H9 (cell line): ENCODE measurements around the gene BARHL2. TPM values are rescaled to one million over a fixed set of nuclear protein-coding genes. Genes with fewer than 3 reads are reported as not detected.

Experiments used
- DNase-seq: peaks from one replicate; pipeline ENCODE4 v3.0.0-alpha.2; 2017
- H2AFZ ChIP-seq: one replicate; pipeline ENCODE4 v1.6.1; 2013; ENCODE audit warnings: mild to moderate bottlenecking, low read length, control low read depth, moderate library complexity
- H2AK5ac ChIP-seq: 2 replicates; pipeline ENCODE4 v1.6.1; 2013; ENCODE audit warnings: low read length, control low read depth, mixed read lengths; ENCODE audit not compliant: insufficient read length
- H2BK120ac ChIP-seq: one replicate; pipeline ENCODE4 v1.6.1; 2013; ENCODE audit warnings: low read depth, mild to moderate bottlenecking, low read length, control low read depth, inconsistent platforms; ENCODE audit not compliant: poor library complexity, severe bottlenecking
- H2BK12ac ChIP-seq: 2 replicates; pipeline ENCODE4 v1.6.1; 2013; ENCODE audit warnings: low read length, control low read depth, mixed read lengths, low read depth; ENCODE audit not compliant: insufficient read length
- H2BK15ac ChIP-seq: 2 replicates; pipeline ENCODE4 v1.6.1; 2013; ENCODE audit warnings: low read depth, low read length, control low read depth
- H2BK20ac ChIP-seq: one replicate; pipeline ENCODE4 v1.6.1; 2013; ENCODE audit warnings: low read depth, mild to moderate bottlenecking, low read length, control low read depth, inconsistent platforms; ENCODE audit not compliant: poor library complexity, severe bottlenecking
- H2BK5ac ChIP-seq: 2 replicates; pipeline ENCODE4 v1.6.1; 2013; ENCODE audit warnings: low read length, control low read depth, mixed read lengths; ENCODE audit not compliant: insufficient read length
- H3K14ac ChIP-seq: 2 replicates; pipeline ENCODE4 v1.6.1; 2013; ENCODE audit warnings: low read length, control low read depth; ENCODE audit not compliant: insufficient read depth
- H3K18ac ChIP-seq: 2 replicates; pipeline ENCODE4 v1.6.1; 2013; ENCODE audit warnings: low read depth, mild to moderate bottlenecking, mixed read lengths, low read length, control low read depth; ENCODE audit not compliant: insufficient read length
- H3K23ac ChIP-seq: 2 replicates; pipeline ENCODE4 v1.6.1; 2013; ENCODE audit warnings: low read length, control low read depth, mixed read lengths, low read depth; ENCODE audit not compliant: insufficient read length
- H3K23me2 ChIP-seq: 2 replicates; pipeline ENCODE4 v1.6.1; 2013; ENCODE audit warnings: low read depth, mild to moderate bottlenecking, mixed read lengths, low read length, control low read depth; ENCODE audit not compliant: insufficient read length, poor library complexity, severe bottlenecking
- H3K27ac ChIP-seq: 2 replicates; pipeline ENCODE4 v1.5.1; 2013; ENCODE audit warnings: low read length, control low read depth, mixed read lengths, low read depth; ENCODE audit not compliant: insufficient read length
- H3K27me3 ChIP-seq: 2 replicates; pipeline ENCODE4 v1.6.1; 2013; ENCODE audit warnings: low read length, control low read depth, inconsistent platforms; ENCODE audit not compliant: insufficient read depth
- H3K4ac ChIP-seq: 2 replicates; pipeline ENCODE4 v1.6.1; 2013; ENCODE audit warnings: low read depth, mild to moderate bottlenecking, control low read depth, inconsistent platforms, low read length, moderate library complexity
- H3K4me1 ChIP-seq: 2 replicates; pipeline ENCODE4 v1.6.1; 2013; ENCODE audit warnings: low read length, control low read depth, inconsistent platforms; ENCODE audit not compliant: insufficient read depth
- H3K4me2 ChIP-seq: 2 replicates; pipeline ENCODE4 v1.6.1; 2013; ENCODE audit warnings: low read length, control low read depth, mixed read lengths; ENCODE audit not compliant: insufficient read length, insufficient read depth
- H3K56ac ChIP-seq: 2 replicates; pipeline ENCODE4 v1.6.1; 2013; ENCODE audit warnings: low read depth, mild to moderate bottlenecking, mixed read lengths, low read length, control low read depth; ENCODE audit not compliant: insufficient read length
- H3K79me1 ChIP-seq: 2 replicates; pipeline ENCODE4 v1.6.1; 2013; ENCODE audit warnings: low read depth, mild to moderate bottlenecking, moderate library complexity, low read length, control low read depth, inconsistent platforms; ENCODE audit not compliant: insufficient read depth, poor library complexity, severe bottlenecking
- H3K79me2 ChIP-seq: 2 replicates; pipeline ENCODE4 v1.6.1; 2013; ENCODE audit warnings: low read length, control low read depth, inconsistent platforms; ENCODE audit not compliant: insufficient read depth
- H3K9ac ChIP-seq: 2 replicates; pipeline ENCODE4 v1.6.1; 2013; ENCODE audit warnings: low read length, control low read depth, mixed read lengths; ENCODE audit not compliant: insufficient read length; ENCODE audit errors: extremely low read depth
- H3K9me3 ChIP-seq: one replicate; pipeline ENCODE4 v1.6.1; 2013; ENCODE audit warnings: low read depth, low read length, inconsistent platforms; ENCODE audit not compliant: control insufficient read depth
- H3T11ph ChIP-seq: one replicate; pipeline ENCODE4 v1.6.1; 2013; ENCODE audit warnings: mild to moderate bottlenecking, low read length, control low read depth, inconsistent platforms
- H4K20me1 ChIP-seq: one replicate; pipeline ENCODE4 v1.6.1; 2013; ENCODE audit not compliant: control insufficient read depth, insufficient read length, insufficient read depth
- H4K5ac ChIP-seq: 2 replicates; pipeline ENCODE4 v1.6.1; 2013; ENCODE audit warnings: low read depth, mild to moderate bottlenecking, mixed read lengths, low read length, control low read depth; ENCODE audit not compliant: insufficient read length
- H4K8ac ChIP-seq: replicated peaks from 2 replicates; pipeline ENCODE4 v1.6.1; 2013; ENCODE audit warnings: low read length, control low read depth, mixed read lengths, low read depth; ENCODE audit not compliant: insufficient read length
- H4K91ac ChIP-seq: 2 replicates; pipeline ENCODE4 v1.6.1; 2013; ENCODE audit warnings: low read depth, mild to moderate bottlenecking, moderate library complexity, mixed read lengths, low read length, control low read depth; ENCODE audit not compliant: insufficient read length
- H3K27ac Mint-ChIP-seq, 3 experiments: 2 replicates in 2 of 3; 3 replicates in 1 of 3; pipeline ENCODE4 v1.8.0; 2020 to 2021; ENCODE audit warnings: mixed read lengths in 3 of 3, mild to moderate bottlenecking in 1 of 3, moderate library complexity in 1 of 3
- H3K27me3 Mint-ChIP-seq: 2 replicates; pipeline ENCODE4 v1.8.0; 2021; ENCODE audit warnings: low read depth, mild to moderate bottlenecking, moderate library complexity, mixed read lengths
- H3K36me3 Mint-ChIP-seq, 3 experiments: 2 replicates in 2 of 3; 3 replicates in 1 of 3; pipeline ENCODE4 v1.8.0; 2020 to 2021; ENCODE audit warnings: low read depth in 3 of 3, mixed read lengths in 3 of 3; ENCODE audit not compliant: insufficient read depth in 1 of 3
- H3K4me1 Mint-ChIP-seq, 2 experiments: 2 replicates each; pipeline ENCODE4 v1.8.0; 2020; ENCODE audit warnings: mixed read lengths in 2 of 2
- H3K4me3 Mint-ChIP-seq, 2 experiments: 2 replicates in 1 of 2; 3 replicates in 1 of 2; pipeline ENCODE4 v1.8.0; 2020 to 2021; ENCODE audit warnings: mild to moderate bottlenecking in 2 of 2, mixed read lengths in 2 of 2, moderate library complexity in 1 of 2
- H3K9me3 Mint-ChIP-seq, 2 experiments: 2 replicates in 1 of 2; 3 replicates in 1 of 2; pipeline ENCODE4 v1.8.0; 2020; ENCODE audit warnings: mild to moderate bottlenecking in 2 of 2, mixed read lengths in 2 of 2, moderate library complexity in 1 of 2
- WGBS: extraction: QIAGEN DNeasy Blood & Tissue Kit; methylation state at CpG from one replicate; pipeline ENCODE4 v1.1.7; 2013; ENCODE audit warnings: missing lambda C conversion rate, low lambda C conversion rate, mixed read lengths; ENCODE audit not compliant: insufficient read length; ENCODE audit errors: extremely low coverage; 5-methylcytosine and 5-hydroxymethylcytosine counted together
- total RNA-seq: library from RNA; stranded (reverse); gene quantifications from 2 replicates; pipeline ENCODE4 v1.2.1, GENCODE V29; 2021
- TF ChIP-seq, protein P1 (sequence below): fragments of 200-600 bp; sonication (generic); conservative IDR thresholded peaks from 3 replicates; pipeline ENCODE4 v1.8.0; 2021; ENCODE audit warnings: antibody characterized with exemption, mild to moderate bottlenecking

Gene BARHL2
- total RNA-seq, 1 experiment from 2014 or later: not detected

GRCh38 chr1:90708236-90708786 lies 8.8 kb downstream of the BARHL2 start:
- H3K79me1 ChIP-seq: no peaks in the 10 kb centered on the region
- H3K4me3 Mint-ChIP-seq: peak overlapping the region in 1 of 2 experiments; percentile 36; a peak in 2 of 5 replicates

More at GRCh38 chr1:90708236-90708786, 8.8 kb downstream of the BARHL2 start:
- Histone ChIP-seq H3K79me2 (no peaks in the 10 kb centered on the region), H2AFZ (no peak overlapping the region), H3K4me1 (no peaks in the 10 kb centered on the region), H2BK5ac (no peak overlapping the region), H3K14ac (no peak overlapping the region), H3K27ac (no peak overlapping the region), H2BK15ac (no peak overlapping the region), H3K9ac (no peak overlapping the region), H3K23me2 (peaks cover 8% of the 10 kb centered on the region), H2AK5ac (no peak overlapping the region), H2BK120ac (no peak overlapping the region), H4K5ac (no peak overlapping the region), H4K8ac (no peak overlapping the region), H4K20me1 (peaks cover 5% of the 10 kb centered on the region), H3K4me2 (no peak overlapping the region), H3K23ac (no peak overlapping the region), H3K4ac (no peak overlapping the region), H3K18ac (no peak overlapping the region), H3K56ac (no peak overlapping the region), H2BK12ac (no peak overlapping the region), H3T11ph (no peak overlapping the region), H3K9me3 (no peaks in the 10 kb centered on the region), H2BK20ac (no peak overlapping the region), H3K27me3 (peaks cover 88% of the 10 kb centered on the region), H4K91ac (no peak overlapping the region)
- TF ChIP-seq, protein P1, sequence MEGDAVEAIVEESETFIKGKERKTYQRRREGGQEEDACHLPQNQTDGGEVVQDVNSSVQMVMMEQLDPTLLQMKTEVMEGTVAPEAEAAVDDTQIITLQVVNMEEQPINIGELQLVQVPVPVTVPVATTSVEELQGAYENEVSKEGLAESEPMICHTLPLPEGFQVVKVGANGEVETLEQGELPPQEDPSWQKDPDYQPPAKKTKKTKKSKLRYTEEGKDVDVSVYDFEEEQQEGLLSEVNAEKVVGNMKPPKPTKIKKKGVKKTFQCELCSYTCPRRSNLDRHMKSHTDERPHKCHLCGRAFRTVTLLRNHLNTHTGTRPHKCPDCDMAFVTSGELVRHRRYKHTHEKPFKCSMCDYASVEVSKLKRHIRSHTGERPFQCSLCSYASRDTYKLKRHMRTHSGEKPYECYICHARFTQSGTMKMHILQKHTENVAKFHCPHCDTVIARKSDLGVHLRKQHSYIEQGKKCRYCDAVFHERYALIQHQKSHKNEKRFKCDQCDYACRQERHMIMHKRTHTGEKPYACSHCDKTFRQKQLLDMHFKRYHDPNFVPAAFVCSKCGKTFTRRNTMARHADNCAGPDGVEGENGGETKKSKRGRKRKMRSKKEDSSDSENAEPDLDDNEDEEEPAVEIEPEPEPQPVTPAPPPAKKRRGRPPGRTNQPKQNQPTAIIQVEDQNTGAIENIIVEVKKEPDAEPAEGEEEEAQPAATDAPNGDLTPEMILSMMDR: no peak
- Mint-ChIP-seq H3K27ac (no peak overlapping the region), H3K27me3 (peaks cover 99% of the 10 kb centered on the region), H3K4me1 (peaks cover 23 to 57% of the 10 kb centered on the region in 2 experiments), H3K9me3 (peaks cover 0 to 4% of the 10 kb centered on the region in 2 experiments; a peak in 2 of 5 replicates), H3K36me3 (no peaks in the 10 kb centered on the region; a peak in 1 of 7 replicates)
- no peak for DNase-seq
- no CpG with 5 or more reads among the region's 6 CpGs for WGBS
